HepG2 (cell line): ENCODE measurements around the gene RGS6. TPM values are rescaled to one million over a fixed set of nuclear protein-coding genes. Genes with fewer than 3 reads are reported as not detected.

ENCODE experiments used
- ATAC-seq: fragments of 200-7000 bp; cut with Tn5 transposase; 3 replicates; pipeline ENCODE4 v1.9.1; 2020; ENCODE audit warnings: mild to moderate bottlenecking, moderate library complexity
- BruUV-seq: library from RNA; stranded (reverse); fragments of 400-500 nt; replicated peaks from 2 replicates; lab custom pipeline; 2021; lab: Mats Ljungman, UMichigan
- CTCF ChIA-PET: fragments of 300-600 bp; formaldehyde crosslinking; extraction: SDS; loops from one replicate; lab custom pipeline; 2021; ENCODE audit warnings: low total read pairs, inconsistent platforms, low intra/inter-chr PET ratio; lab: Yijun Ruan, JAX
- POLR2A ChIA-PET: fragments of 350-600 bp; sonication (Branson Sonifier 250); formaldehyde crosslinking; loops from one replicate; lab custom pipeline; 2020; ENCODE audit warnings: antibody characterized with exemption, inconsistent platforms; lab: Yijun Ruan, JAX
- DNase-seq: peaks from one replicate; pipeline ENCODE4 v3.0.0-alpha.2; 2015; ENCODE audit warnings: low spot score
- FAIRE-seq: peaks from 3 replicates; lab custom pipeline; 2011; peaks lifted over from hg19 to GRCh38; lab: Jason Lieb, UNC
- H2AFZ ChIP-seq: one replicate; pipeline ENCODE4 v1.6.1; 2011; ENCODE audit warnings: low read length, inconsistent platforms
- H3K27ac ChIP-seq: fragments of 300-600 bp; 3 replicates; pipeline ENCODE4 v1.8.0; 2011; ENCODE audit warnings: mixed run types, mild to moderate bottlenecking, mixed read lengths, low read length, inconsistent platforms; ENCODE audit not compliant: insufficient read depth; ENCODE audit errors: extremely low read length
- H3K27me3 ChIP-seq, 2 experiments: fragments of 200-600 bp in 1 of 2; 2 replicates in 1 of 2; 3 replicates in 1 of 2; pipeline versions ENCODE4 v1.6.0 to v1.8.0; 2011; ENCODE audit warnings: low read length in 2 of 2, mild to moderate bottlenecking in 2 of 2, moderate library complexity in 2 of 2, inconsistent platforms in 1 of 2; ENCODE audit not compliant: insufficient read depth in 2 of 2, control insufficient read depth in 1 of 2
- H3K36me3 ChIP-seq, 2 experiments: fragments of 200-600 bp in 1 of 2; replicated peaks in 1 of 2; 2 replicates in 1 of 2; 3 replicates in 1 of 2; pipeline versions ENCODE4 v1.5.1 to v1.8.0; 2011; ENCODE audit warnings: low read length in 2 of 2, inconsistent platforms in 1 of 2; ENCODE audit not compliant: insufficient read depth in 2 of 2, control insufficient read depth in 1 of 2
- H3K4me1 ChIP-seq: 2 replicates; pipeline ENCODE4 v1.5.1; 2012; ENCODE audit warnings: low read length, inconsistent platforms; ENCODE audit not compliant: insufficient read depth
- H3K4me2 ChIP-seq: 2 replicates; pipeline ENCODE4 v1.6.0; 2011; ENCODE audit warnings: low read depth, low read length, inconsistent platforms
- H3K4me3 ChIP-seq, 3 experiments: fragments of 200-600 bp in 1 of 3; sonication (generic), shearing (Covaris generic) in 1 of 3; replicated peaks in 1 of 3; 2 replicates each; pipeline ENCODE4 v1.5.1; 2011 to 2016; ENCODE audit warnings: low read length in 3 of 3, inconsistent platforms in 2 of 3, low read depth in 2 of 3, mild to moderate bottlenecking in 2 of 3, control low read depth in 1 of 3, mixed read lengths in 1 of 3; ENCODE audit not compliant: insufficient read depth in 1 of 3
- H3K79me2 ChIP-seq: one replicate; pipeline ENCODE4 v1.6.1; 2011; ENCODE audit warnings: low read length, inconsistent platforms; ENCODE audit not compliant: insufficient read depth
- H3K9ac ChIP-seq: 2 replicates; pipeline ENCODE4 v1.6.0; 2011; ENCODE audit warnings: mild to moderate bottlenecking, low read depth, low read length, inconsistent platforms; ENCODE audit not compliant: insufficient read depth
- H3K9me3 ChIP-seq: 2 replicates; pipeline ENCODE4 v1.5.1; 2012; ENCODE audit warnings: mild to moderate bottlenecking, low read length
- H4K20me1 ChIP-seq: 2 replicates; pipeline ENCODE4 v1.6.0; 2011; ENCODE audit warnings: inconsistent platforms, mild to moderate bottlenecking, low read length, moderate library complexity; ENCODE audit not compliant: insufficient read depth
- BORCS8-MEF2B ChIP-seq: sonication (generic); formaldehyde crosslinking; IDR thresholded peaks from 2 replicates; pipeline ENCODE4 v1.8.0; 2022; ENCODE audit warnings: mild to moderate bottlenecking, missing genetic modification reagents
- ELF1 ChIP-seq: sonication (generic); formaldehyde crosslinking; IDR thresholded peaks from 2 replicates; pipeline ENCODE4 v1.4.0; 2020; ENCODE audit warnings: missing genetic modification reagents
- FOXA1 ChIP-seq, 2 experiments: fragments of 450-650 bp in 1 of 2; sonication (generic) in 1 of 2; formaldehyde crosslinking in 1 of 2; IDR thresholded peaks; 2 replicates each; pipeline versions ENCODE4 v1.4.0 to v1.6.1; 2016 to 2020; ENCODE audit warnings: missing genetic modification reagents in 1 of 2
- KDM5A ChIP-seq: fragments of 200-600 bp; sonication (generic); IDR thresholded peaks from 2 replicates; pipeline ENCODE4 v1.7.0; 2018; ENCODE audit warnings: antibody characterized with exemption, mild to moderate bottlenecking, low read length, borderline replicate concordance
- MXD4 ChIP-seq: IDR thresholded peaks from 2 replicates; pipeline ENCODE4 v1.6.1; 2016; ENCODE audit warnings: mild to moderate bottlenecking, missing biosample characterization, missing genetic modification reagents
- RBM39 ChIP-seq: fragments of 200-400 bp; formaldehyde crosslinking; IDR thresholded peaks from one replicate; pipeline ENCODE4 v1.6.1; 2018; ENCODE audit warnings: antibody characterized with exemption, mild to moderate bottlenecking, low read depth, low read length; ENCODE audit not compliant: poor library complexity, severe bottlenecking
- SOX6 ChIP-seq, 2 experiments: fragments of 450-650 bp in 1 of 2; sonication (generic) in 1 of 2; formaldehyde crosslinking in 1 of 2; IDR thresholded peaks; 2 replicates each; pipeline versions ENCODE4 v1.4.0 to v1.6.1; 2017 to 2020; ENCODE audit warnings: antibody characterized with exemption in 1 of 2, mild to moderate bottlenecking in 1 of 2, missing genetic modification reagents in 1 of 2
- SP1 ChIP-seq, 2 experiments: fragments of 450-650 bp in 1 of 2; sonication (generic) in 1 of 2; formaldehyde crosslinking in 1 of 2; IDR thresholded peaks; 2 replicates each; pipeline versions ENCODE4 v1.4.0 to v1.6.1; 2016 to 2020; ENCODE audit warnings: missing genetic modification reagents in 1 of 2
- TGIF2 ChIP-seq: IDR thresholded peaks from 2 replicates; pipeline ENCODE4 v1.6.1; 2016; ENCODE audit warnings: control low read depth, missing compliant biosample characterization
- ZIK1 ChIP-seq: sonication (generic); formaldehyde crosslinking; IDR thresholded peaks from 2 replicates; pipeline ENCODE4 v1.5.0; 2020; ENCODE audit warnings: mild to moderate bottlenecking, low read depth, missing genetic modification reagents, borderline replicate concordance
- ZKSCAN8 ChIP-seq: IDR thresholded peaks from 2 replicates; pipeline ENCODE4 v1.6.1; 2016; ENCODE audit warnings: borderline replicate concordance, missing genetic modification reagents, missing compliant biosample characterization
- ZNF292 ChIP-seq: sonication (generic); formaldehyde crosslinking; IDR thresholded peaks from 2 replicates; pipeline ENCODE4 v1.8.1; 2022; ENCODE audit warnings: mild to moderate bottlenecking, low read depth, missing genetic modification reagents, borderline replicate concordance
- ZNF674 ChIP-seq: sonication (generic); formaldehyde crosslinking; IDR thresholded peaks from 2 replicates; pipeline ENCODE4 v1.5.0; 2020; ENCODE audit warnings: low read depth, mild to moderate bottlenecking, missing genetic modification reagents
- in situ Hi-C: cut with HindIII; loops from 2 replicates; pipeline ENCODE4 v1.10.0; 2017; ENCODE audit warnings: low pct_unique_long_range_greater_than_20kb; ENCODE audit not compliant: extremely low pct_ligation_motif_present
- intact Hi-C: fragments of 100-400 bp; cut with micrococcal nuclease; formaldehyde crosslinking; loops from one replicate; pipeline ENCODE4 v1.10.0; 2022; ENCODE audit not compliant: unreplicated experiment
- polyA plus RNA-seq, 8 experiments: library from polyadenylated mRNA; depleted of rRNA in 3 of 8; stranded (reverse) in 7 of 8; unstranded in 1 of 8; fragments of >200 nt; fragmentation: Illumina TruSeq in 4 of 8; extraction: Trizol in 4 of 8; gene quantifications; 2 replicates each; pipeline versions ENCODE4 v1.2.1 to v1.2.3, GENCODE V29; 2011 to 2016; ENCODE audit warnings: low read depth in 4 of 8, missing spikeins in 1 of 8, mixed read lengths in 1 of 8; ENCODE audit not compliant: insufficient read depth in 1 of 8
- total RNA-seq, 5 experiments: library from RNA; depleted of rRNA; stranded (reverse); fragments of >200 nt; fragmentation: Illumina TruSeq; extraction: Trizol; gene quantifications; 2 replicates each; pipeline ENCODE4 v1.2.3, GENCODE V29; 2016; ENCODE audit warnings: low read depth in 1 of 5
- TF ChIP-seq, protein P1 (sequence below): sonication (generic); formaldehyde crosslinking; IDR thresholded peaks from 2 replicates; pipeline ENCODE4 v1.4.0; 2020; ENCODE audit warnings: missing genetic modification reagents
- TF ChIP-seq, protein P2 (sequence below): sonication (generic); formaldehyde crosslinking; IDR thresholded peaks from 2 replicates; pipeline ENCODE4 v1.4.0; 2020; ENCODE audit warnings: missing genetic modification reagents, borderline replicate concordance

RGS6 gene
- total and polyA plus RNA-seq, 2 of the 13 experiments (the other 11 are each of a cell fraction or from before 2014, with no cell fraction given): not detected

DNA sequence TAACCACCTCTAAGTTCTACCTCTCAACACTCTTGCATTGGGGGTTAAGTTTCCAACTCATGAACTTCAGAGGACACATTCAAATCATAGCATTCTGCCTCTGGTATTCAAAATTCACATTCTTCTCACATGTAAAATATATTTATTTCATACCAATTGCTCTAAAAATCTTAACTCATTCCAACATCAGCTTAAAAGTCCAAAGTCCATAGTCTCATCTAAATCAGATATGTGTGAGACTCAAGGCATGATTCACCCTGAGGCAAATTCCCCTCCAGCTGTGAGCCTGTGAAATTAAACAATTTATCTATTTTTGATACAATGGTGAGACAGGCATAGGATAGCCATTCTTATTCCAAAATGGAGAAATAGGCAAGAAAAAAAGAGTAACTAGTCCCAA is 214.0 kb downstream of the RGS6 start:
- no peak overlapping the region for H3K4me3 ChIP-seq
- in situ Hi-C loops (no loop called here), intact Hi-C loops (no loop called here)
- BruUV-seq: no TSS peak
- no peaks in the 10 kb centered on the region for H4K20me1 ChIP-seq
- H3K4me2 ChIP-seq: no peak overlapping the region
- H3K36me3 ChIP-seq: no peaks in the 10 kb centered on the region
- ChIA-PET POLR2A (no interaction called here), CTCF (no interaction called here)
- H3K9ac ChIP-seq: no peak overlapping the region
- H3K4me1 ChIP-seq: no peaks in the 10 kb centered on the region
- H3K27ac ChIP-seq: no peak overlapping the region
- no peak for FAIRE-seq
- no peaks in the 10 kb centered on the region for H3K27me3 ChIP-seq
- no peaks in the 10 kb centered on the region for H3K79me2 ChIP-seq
- DNase-seq: no peak
- TF ChIP-seq ZKSCAN8 (CRISPR knock-in tag) (no peak), SP1 (IDR thresholded peaks at IDR 0.05) (no peak), SP1 (CRISPR knock-in tag; IDR thresholded peaks at IDR 0.05) (no peak), SOX6 (IDR thresholded peaks at IDR 0.05) (no peak), SOX6 (CRISPR knock-in tag; IDR thresholded peaks at IDR 0.05) (no peak), KDM5A (no peak), ZNF674 (CRISPR knock-in tag) (no peak), FOXA1 (IDR thresholded peaks at IDR 0.05) (no peak), FOXA1 (CRISPR knock-in tag; IDR thresholded peaks at IDR 0.05) (no peak), ZNF292 (CRISPR knock-in tag) (no peak), MXD4 (no peak), BORCS8-MEF2B (CRISPR knock-in tag) (no peak), TGIF2 (CRISPR knock-in tag) (no peak), ZIK1 (CRISPR knock-in tag) (no peak), ELF1 (CRISPR knock-in tag) (no peak), RBM39 (no peak)
- TF ChIP-seq, protein P1, sequence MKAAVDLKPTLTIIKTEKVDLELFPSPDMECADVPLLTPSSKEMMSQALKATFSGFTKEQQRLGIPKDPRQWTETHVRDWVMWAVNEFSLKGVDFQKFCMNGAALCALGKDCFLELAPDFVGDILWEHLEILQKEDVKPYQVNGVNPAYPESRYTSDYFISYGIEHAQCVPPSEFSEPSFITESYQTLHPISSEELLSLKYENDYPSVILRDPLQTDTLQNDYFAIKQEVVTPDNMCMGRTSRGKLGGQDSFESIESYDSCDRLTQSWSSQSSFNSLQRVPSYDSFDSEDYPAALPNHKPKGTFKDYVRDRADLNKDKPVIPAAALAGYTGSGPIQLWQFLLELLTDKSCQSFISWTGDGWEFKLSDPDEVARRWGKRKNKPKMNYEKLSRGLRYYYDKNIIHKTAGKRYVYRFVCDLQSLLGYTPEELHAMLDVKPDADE: no peak
- TF ChIP-seq, protein P2, sequence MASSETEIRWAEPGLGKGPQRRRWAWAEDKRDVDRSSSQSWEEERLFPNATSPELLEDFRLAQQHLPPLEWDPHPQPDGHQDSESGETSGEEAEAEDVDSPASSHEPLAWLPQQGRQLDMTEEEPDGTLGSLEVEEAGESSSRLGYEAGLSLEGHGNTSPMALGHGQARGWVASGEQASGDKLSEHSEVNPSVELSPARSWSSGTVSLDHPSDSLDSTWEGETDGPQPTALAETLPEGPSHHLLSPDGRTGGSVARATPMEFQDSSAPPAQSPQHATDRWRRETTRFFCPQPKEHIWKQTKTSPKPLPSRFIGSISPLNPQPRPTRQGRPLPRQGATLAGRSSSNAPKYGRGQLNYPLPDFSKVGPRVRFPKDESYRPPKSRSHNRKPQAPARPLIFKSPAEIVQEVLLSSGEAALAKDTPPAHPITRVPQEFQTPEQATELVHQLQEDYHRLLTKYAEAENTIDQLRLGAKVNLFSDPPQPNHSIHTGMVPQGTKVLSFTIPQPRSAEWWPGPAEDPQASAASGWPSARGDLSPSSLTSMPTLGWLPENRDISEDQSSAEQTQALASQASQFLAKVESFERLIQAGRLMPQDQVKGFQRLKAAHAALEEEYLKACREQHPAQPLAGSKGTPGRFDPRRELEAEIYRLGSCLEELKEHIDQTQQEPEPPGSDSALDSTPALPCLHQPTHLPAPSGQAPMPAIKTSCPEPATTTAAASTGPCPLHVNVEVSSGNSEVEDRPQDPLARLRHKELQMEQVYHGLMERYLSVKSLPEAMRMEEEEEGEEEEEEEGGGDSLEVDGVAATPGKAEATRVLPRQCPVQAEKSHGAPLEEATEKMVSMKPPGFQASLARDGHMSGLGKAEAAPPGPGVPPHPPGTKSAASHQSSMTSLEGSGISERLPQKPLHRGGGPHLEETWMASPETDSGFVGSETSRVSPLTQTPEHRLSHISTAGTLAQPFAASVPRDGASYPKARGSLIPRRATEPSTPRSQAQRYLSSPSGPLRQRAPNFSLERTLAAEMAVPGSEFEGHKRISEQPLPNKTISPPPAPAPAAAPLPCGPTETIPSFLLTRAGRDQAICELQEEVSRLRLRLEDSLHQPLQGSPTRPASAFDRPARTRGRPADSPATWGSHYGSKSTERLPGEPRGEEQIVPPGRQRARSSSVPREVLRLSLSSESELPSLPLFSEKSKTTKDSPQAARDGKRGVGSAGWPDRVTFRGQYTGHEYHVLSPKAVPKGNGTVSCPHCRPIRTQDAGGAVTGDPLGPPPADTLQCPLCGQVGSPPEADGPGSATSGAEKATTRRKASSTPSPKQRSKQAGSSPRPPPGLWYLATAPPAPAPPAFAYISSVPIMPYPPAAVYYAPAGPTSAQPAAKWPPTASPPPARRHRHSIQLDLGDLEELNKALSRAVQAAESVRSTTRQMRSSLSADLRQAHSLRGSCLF (CRISPR knock-in tag): no peak
- no peak for ATAC-seq
- H2AFZ ChIP-seq: no peak overlapping the region
- no peaks in the 10 kb centered on the region; the same call in none of the 2 replicates for H3K9me3 ChIP-seq
